Keratinocyte (primary cell): ENCODE data around the gene ZNF74.

Experiments used
- CTCF ChIP-seq, 3 experiments: IDR thresholded peaks in 1 of 3; conservative IDR thresholded peaks in 1 of 3; optimal IDR thresholded peaks in 1 of 3; 2 replicates in 2 of 3; 3 replicates in 1 of 3; pipeline versions ENCODE3 to v1.5.1; 2011; ENCODE audit warnings: low read length in 3 of 3, mild to moderate bottlenecking in 3 of 3, moderate library complexity in 2 of 3, control low read depth in 1 of 3, inconsistent platforms in 1 of 3; ENCODE audit not compliant: insufficient read depth in 2 of 3; ENCODE audit errors: extremely low read depth in 1 of 3
- EZH2 ChIP-seq: IDR thresholded peaks from one replicate; pipeline ENCODE4 v1.6.1; 2012; ENCODE audit warnings: inconsistent platforms, mild to moderate bottlenecking, low read length, moderate library complexity

- no peak for TF ChIP-seq CTCF (optimal IDR thresholded peaks at IDR 0.05 in 1 of 3, IDR thresholded peaks at IDR 0.05 in 1 of 3, conservative IDR thresholded peaks at IDR 0.05 in 1 of 3; ENCODE audit: extremely low read depth in 1 of 3, insufficient read depth in 2 of 3, low read length in 3 of 3)
- no peak for TF ChIP-seq EZH2
These were observed 59.3 kb downstream of the ZNF74 start for GRCh38 chr22:20453222-20453621.
